Astrocyte (in vitro differentiated cells and primary cell): ENCODE results near the gene RHOG. TPM values are rescaled to one million over a fixed set of nuclear protein-coding genes. Genes with fewer than 3 reads are reported as not detected.
A peak's percentile ranks its signal among the peaks of the same experiment; 100 is the strongest.

Experiments used
- DNase-seq: peaks from one replicate; pipeline ENCODE4 v3.0.0-alpha.2; 2010; ENCODE audit warnings: low read depth
- FAIRE-seq: peaks from 2 replicates; lab custom pipeline; 2011; peaks lifted over from hg19 to GRCh38; lab: Jason Lieb, UNC
- H2AFZ ChIP-seq: 2 replicates; pipeline ENCODE4 v1.6.0; 2012; ENCODE audit warnings: low read depth, low read length, inconsistent platforms
- H3K27ac ChIP-seq: 2 replicates; pipeline ENCODE4 v1.5.1; 2011; ENCODE audit warnings: low read depth, low read length, inconsistent platforms
- H3K27me3 ChIP-seq: 2 replicates; pipeline ENCODE4 v1.6.0; 2011; ENCODE audit warnings: low read length, inconsistent platforms; ENCODE audit not compliant: insufficient read depth
- H3K36me3 ChIP-seq: 2 replicates; pipeline ENCODE4 v1.5.1; 2011; ENCODE audit warnings: low read length, inconsistent platforms; ENCODE audit not compliant: insufficient read depth
- H3K4me1 ChIP-seq: 2 replicates; pipeline ENCODE4 v1.5.1; 2011; ENCODE audit warnings: low read length, inconsistent platforms; ENCODE audit not compliant: insufficient read depth
- H3K4me2 ChIP-seq: 2 replicates; pipeline ENCODE4 v1.6.0; 2012; ENCODE audit warnings: low read length, inconsistent platforms
- H3K4me3 ChIP-seq: 2 replicates; pipeline ENCODE4 v1.5.1; 2011; ENCODE audit warnings: low read depth, mild to moderate bottlenecking, low read length, inconsistent platforms; ENCODE audit not compliant: insufficient read depth
- H3K79me2 ChIP-seq: 2 replicates; pipeline ENCODE4 v1.6.0; 2012; ENCODE audit warnings: mild to moderate bottlenecking, low read length, inconsistent platforms; ENCODE audit not compliant: insufficient read depth
- H3K9ac ChIP-seq: 2 replicates; pipeline ENCODE4 v1.6.0; 2012; ENCODE audit warnings: mild to moderate bottlenecking, low read length, inconsistent platforms
- H3K9me3 ChIP-seq: 2 replicates; pipeline ENCODE4 v1.5.1; 2012; ENCODE audit warnings: low read depth, mild to moderate bottlenecking, low read length, inconsistent platforms; ENCODE audit not compliant: insufficient read depth
- H4K20me1 ChIP-seq: 2 replicates; pipeline ENCODE4 v1.6.0; 2012; ENCODE audit warnings: low read length, inconsistent platforms; ENCODE audit not compliant: insufficient read depth
- H3K27ac Mint-ChIP-seq: one replicate; pipeline ENCODE4 v1.8.0; 2021; ENCODE audit warnings: mild to moderate bottlenecking, mixed read lengths; ENCODE audit not compliant: unreplicated experiment
- H3K27me3 Mint-ChIP-seq: one replicate; pipeline ENCODE4 v1.8.0; 2021; ENCODE audit warnings: low read depth, mixed read lengths; ENCODE audit not compliant: unreplicated experiment
- H3K36me3 Mint-ChIP-seq: one replicate; pipeline ENCODE4 v1.8.0; 2021; ENCODE audit warnings: low read depth, mixed read lengths; ENCODE audit not compliant: unreplicated experiment
- H3K4me1 Mint-ChIP-seq: one replicate; pipeline ENCODE4 v1.8.0; 2021; ENCODE audit warnings: low read depth, mixed read lengths; ENCODE audit not compliant: unreplicated experiment
- H3K4me3 Mint-ChIP-seq: one replicate; pipeline ENCODE4 v1.8.0; 2021; ENCODE audit warnings: mild to moderate bottlenecking, moderate library complexity, mixed read lengths; ENCODE audit not compliant: unreplicated experiment
- H3K9me3 Mint-ChIP-seq: one replicate; pipeline ENCODE4 v1.8.0; 2021; ENCODE audit warnings: mild to moderate bottlenecking, mixed read lengths; ENCODE audit not compliant: unreplicated experiment
- EZH2 ChIP-seq: IDR thresholded peaks from 2 replicates; pipeline ENCODE4 v1.6.1; 2012; ENCODE audit warnings: mild to moderate bottlenecking, low read length, inconsistent platforms; ENCODE audit not compliant: insufficient read depth
- total RNA-seq: library from RNA; stranded (reverse); gene quantifications from 2 replicates; pipeline ENCODE4 v1.2.1, GENCODE V29; 2021
- TF ChIP-seq, protein P1 (sequence below): IDR thresholded peaks from 2 replicates; pipeline ENCODE4 v1.5.1; 2011; ENCODE audit warnings: low read depth, mild to moderate bottlenecking, inconsistent platforms, low read length, moderate library complexity; ENCODE audit not compliant: insufficient read depth

The RHOG gene
- total RNA-seq, 1 donor from 2014 or later: 54.5 TPM

DNA sequence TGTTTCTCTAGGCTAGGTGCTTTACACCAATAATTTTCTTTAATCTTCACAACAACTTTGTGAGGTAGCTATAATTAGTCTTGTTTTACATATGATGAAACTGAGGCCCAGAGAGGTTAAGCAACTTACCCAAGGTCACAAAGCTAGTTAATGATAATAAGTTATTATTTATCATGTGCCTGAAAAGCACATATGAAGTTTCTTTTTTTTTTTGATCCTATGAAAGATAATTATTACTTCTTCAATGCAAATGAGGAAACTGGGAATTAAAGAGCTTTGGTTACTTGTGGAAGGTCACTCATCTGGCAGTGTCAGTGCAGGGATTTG lies 37.5 kb upstream of the RHOG start:
- Histone ChIP-seq H3K9me3 (no peaks in the 10 kb centered on the region), H3K36me3 (no peaks in the 10 kb centered on the region), H3K27ac (no peak overlapping the region), H3K79me2 (peaks cover 4% of the 10 kb centered on the region), H3K4me1 (peaks cover 5% of the 10 kb centered on the region), H3K27me3 (no peaks in the 10 kb centered on the region), H3K4me2 (no peak overlapping the region), H4K20me1 (peaks cover 10% of the 10 kb centered on the region), H2AFZ (no peak overlapping the region), H3K4me3 (no peak overlapping the region), H3K9ac (no peak overlapping the region)
- TF ChIP-seq, protein P1, sequence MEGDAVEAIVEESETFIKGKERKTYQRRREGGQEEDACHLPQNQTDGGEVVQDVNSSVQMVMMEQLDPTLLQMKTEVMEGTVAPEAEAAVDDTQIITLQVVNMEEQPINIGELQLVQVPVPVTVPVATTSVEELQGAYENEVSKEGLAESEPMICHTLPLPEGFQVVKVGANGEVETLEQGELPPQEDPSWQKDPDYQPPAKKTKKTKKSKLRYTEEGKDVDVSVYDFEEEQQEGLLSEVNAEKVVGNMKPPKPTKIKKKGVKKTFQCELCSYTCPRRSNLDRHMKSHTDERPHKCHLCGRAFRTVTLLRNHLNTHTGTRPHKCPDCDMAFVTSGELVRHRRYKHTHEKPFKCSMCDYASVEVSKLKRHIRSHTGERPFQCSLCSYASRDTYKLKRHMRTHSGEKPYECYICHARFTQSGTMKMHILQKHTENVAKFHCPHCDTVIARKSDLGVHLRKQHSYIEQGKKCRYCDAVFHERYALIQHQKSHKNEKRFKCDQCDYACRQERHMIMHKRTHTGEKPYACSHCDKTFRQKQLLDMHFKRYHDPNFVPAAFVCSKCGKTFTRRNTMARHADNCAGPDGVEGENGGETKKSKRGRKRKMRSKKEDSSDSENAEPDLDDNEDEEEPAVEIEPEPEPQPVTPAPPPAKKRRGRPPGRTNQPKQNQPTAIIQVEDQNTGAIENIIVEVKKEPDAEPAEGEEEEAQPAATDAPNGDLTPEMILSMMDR: no peak
- TF ChIP-seq EZH2: no peak
- Mint-ChIP-seq H3K27ac (no peak overlapping the region), H3K4me1 (peaks cover 12% of the 10 kb centered on the region), H3K9me3 (no peaks in the 10 kb centered on the region), H3K36me3 (no peaks in the 10 kb centered on the region), H3K4me3 (no peak overlapping the region), H3K27me3 (no peaks in the 10 kb centered on the region)
- FAIRE-seq (no peak), DNase-seq (no peak)

DNA sequence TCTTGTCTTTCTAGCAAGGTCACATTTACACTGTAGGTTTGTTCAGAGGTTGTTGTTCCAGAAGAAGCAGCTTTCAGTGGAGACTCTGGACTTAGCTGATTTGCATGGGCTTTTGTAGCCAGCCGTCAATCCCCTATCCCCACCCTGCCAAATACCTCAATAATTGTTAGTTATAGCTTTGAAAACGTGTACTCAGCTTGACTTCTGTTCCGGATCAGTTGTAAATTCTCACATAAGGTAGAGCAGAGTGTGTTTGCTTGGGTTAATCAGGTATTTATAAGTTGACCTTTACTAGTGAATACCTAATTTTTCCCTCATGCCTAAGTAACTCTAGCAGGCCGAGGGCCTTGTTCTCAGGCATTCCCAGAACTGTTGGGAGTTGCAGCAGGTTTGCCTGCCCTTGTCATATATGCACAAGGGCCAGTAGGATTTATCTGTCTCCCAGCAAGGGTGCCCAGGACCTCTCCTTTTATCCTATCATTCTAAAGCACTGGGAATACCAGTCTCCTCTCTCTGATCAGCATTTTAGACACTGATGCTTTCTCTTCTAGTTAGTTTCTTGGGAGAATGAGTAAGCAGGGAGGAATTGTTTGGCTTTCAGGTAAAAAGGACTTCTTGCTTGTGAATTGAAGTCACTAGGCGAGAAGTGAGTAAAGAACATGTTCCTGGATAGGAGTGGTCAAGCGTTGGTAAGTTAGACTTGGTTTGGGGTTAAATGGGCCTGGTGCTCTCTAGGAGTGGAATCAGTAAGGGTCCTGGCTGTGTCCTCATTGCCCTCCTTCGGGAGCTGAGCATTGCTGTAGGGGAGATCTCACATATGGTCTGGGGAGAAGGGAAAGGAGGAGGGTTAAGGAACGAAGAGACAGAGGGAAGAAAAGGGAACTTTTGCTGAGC lies 36.9 kb upstream of the RHOG start:
- H3K27me3 Mint-ChIP-seq: no peaks in the 10 kb centered on the region
- Histone ChIP-seq H3K36me3 (no peaks in the 10 kb centered on the region), H3K4me3 (no peak overlapping the region), H3K9me3 (no peaks in the 10 kb centered on the region), H3K4me2 (no peak overlapping the region), H3K27ac (no peak overlapping the region), H3K27me3 (no peaks in the 10 kb centered on the region), H4K20me1 (peaks cover 10% of the 10 kb centered on the region), H3K79me2 (peaks cover 4% of the 10 kb centered on the region), H2AFZ (no peak overlapping the region), H3K4me1 (peaks cover 5% of the 10 kb centered on the region), H3K9ac (no peak overlapping the region)
- no peaks in the 10 kb centered on the region for H3K36me3 Mint-ChIP-seq
- no peak for TF ChIP-seq EZH2
- TF ChIP-seq, protein P1: no peak
- H3K9me3 Mint-ChIP-seq: no peaks in the 10 kb centered on the region
- no peak overlapping the region for H3K4me3 Mint-ChIP-seq
- peaks cover 12% of the 10 kb centered on the region for H3K4me1 Mint-ChIP-seq
- FAIRE-seq (no peak), DNase-seq (no peak)
- peak overlapping the region; percentile 22 for H3K27ac Mint-ChIP-seq

DNA sequence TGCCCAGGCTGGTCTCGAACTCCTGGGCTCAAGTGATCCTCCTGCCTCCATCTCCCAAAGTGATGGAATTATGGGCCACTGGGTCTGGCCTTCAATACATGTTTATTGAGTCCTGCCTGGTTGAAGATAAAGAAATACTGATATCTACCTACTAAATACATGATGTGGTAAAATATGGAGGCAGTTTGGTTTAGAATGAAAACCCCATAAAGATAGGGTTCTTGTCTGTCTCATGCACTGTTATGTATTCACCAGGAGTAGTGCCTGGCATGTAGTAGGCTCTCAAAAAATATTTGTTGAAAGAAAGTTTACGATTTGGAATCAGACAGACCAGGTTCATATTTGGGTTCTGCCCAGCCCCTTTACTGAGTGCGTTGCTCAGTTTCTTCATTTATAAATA lies 35.9 kb upstream of the RHOG start:
- H4K20me1 ChIP-seq: peaks cover 10% of the 10 kb centered on the region
- no peak overlapping the region for H3K27ac ChIP-seq
- H3K4me1 ChIP-seq: peaks cover 5% of the 10 kb centered on the region
- H3K27me3 Mint-ChIP-seq: no peaks in the 10 kb centered on the region
- H3K36me3 Mint-ChIP-seq: no peaks in the 10 kb centered on the region
- no peak overlapping the region for H3K9ac ChIP-seq
- FAIRE-seq (no peak), DNase-seq (no peak)
- no peak overlapping the region for H2AFZ ChIP-seq
- no peaks in the 10 kb centered on the region for H3K36me3 ChIP-seq
- no peaks in the 10 kb centered on the region for H3K27me3 ChIP-seq
- no peak overlapping the region for H3K4me3 Mint-ChIP-seq
- TF ChIP-seq EZH2: no peak
- TF ChIP-seq, protein P1: no peak
- no peaks in the 10 kb centered on the region for H3K9me3 Mint-ChIP-seq
- peaks cover 12% of the 10 kb centered on the region for H3K4me1 Mint-ChIP-seq
- no peak overlapping the region for H3K4me2 ChIP-seq
- H3K4me3 ChIP-seq: no peak overlapping the region
- H3K79me2 ChIP-seq: peaks cover 4% of the 10 kb centered on the region
- no peak overlapping the region for H3K27ac Mint-ChIP-seq
- H3K9me3 ChIP-seq: no peaks in the 10 kb centered on the region
